ENCODE measurements around the gene CLEC7A. TPM values are rescaled to one million over a fixed set of nuclear protein-coding genes. Genes with fewer than 3 reads are reported as not detected.

CLEC7A gene
- total RNA-seq, 1 donor from 2014 or later, result 1.1 TPM

DNA sequence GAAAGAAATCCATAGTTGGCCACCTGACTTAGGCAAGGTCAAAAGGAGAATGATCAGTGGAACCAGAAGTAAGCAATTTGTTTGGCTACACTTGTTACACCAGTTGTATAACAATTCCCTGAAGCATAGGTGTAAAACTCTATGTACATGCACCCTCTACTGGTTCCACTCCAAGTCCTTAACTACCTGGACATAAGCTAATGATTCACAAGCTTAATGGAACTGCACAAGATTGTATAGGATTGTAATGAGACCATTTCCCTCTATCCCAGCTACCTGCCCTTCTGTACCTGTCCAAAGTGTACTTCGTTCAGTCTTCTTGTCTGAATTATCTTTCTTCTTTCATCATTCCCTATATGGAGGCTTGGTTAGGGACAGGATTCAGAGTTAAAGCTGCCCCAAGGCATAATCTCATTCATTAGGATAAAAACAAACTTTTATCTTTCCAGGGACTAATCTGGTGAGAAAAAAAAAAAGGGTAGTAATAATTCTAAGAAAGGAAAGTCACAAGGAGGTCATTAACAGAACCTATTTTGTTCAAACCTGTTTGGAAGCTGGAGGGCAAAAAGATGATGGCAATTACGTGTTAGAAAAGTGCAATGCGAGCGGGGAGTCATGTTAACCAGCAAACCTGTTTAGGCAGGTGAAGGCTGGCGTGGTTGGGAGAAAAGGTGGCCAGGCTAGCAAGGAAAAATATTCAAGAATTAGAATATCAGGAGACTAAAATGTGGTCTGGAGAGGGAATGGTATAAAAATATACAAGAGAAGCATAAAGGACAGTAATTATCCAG is 46.0 kb upstream of the CLEC7A start:
- peaks cover 8% of the 10 kb centered on the region for H3K4me1 Mint-ChIP-seq (ENCODE audit: low read depth, unreplicated experiment)

DNA sequence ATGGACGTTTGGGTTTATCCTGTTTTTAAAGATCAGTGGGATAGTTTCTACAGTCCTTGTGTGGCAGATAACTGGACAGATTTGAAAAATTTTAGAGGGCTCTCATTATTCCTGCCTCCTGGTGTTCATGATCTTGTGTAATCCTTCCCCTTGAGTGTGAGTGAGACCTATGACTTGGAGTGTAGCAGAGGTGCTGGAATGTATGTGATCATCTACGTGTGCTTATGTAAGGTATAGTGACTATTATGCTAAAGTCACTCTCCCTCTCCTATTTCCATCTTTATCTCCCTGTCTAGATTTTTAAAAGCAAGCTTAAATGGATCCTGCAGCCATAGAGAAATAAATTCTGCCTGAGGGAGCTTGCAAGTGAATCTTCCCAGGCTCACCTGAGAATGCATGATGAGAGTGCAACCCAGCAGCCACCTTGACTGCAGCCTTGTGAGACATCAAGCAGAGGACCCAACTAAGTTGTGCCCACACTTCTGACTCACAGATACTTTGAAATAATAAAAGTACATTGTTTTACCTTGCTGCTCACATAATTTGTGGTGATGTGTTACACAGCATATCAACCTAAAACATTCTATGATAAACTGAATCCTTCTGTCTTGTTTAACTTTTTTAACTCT is 45.1 kb upstream of the CLEC7A start:
- Mint-ChIP-seq H3K9me3 (ENCODE audit: unreplicated experiment) (no peaks in the 10 kb centered on the region), H3K36me3 (ENCODE audit: low read depth, unreplicated experiment) (no peaks in the 10 kb centered on the region), H3K27me3 (ENCODE audit: low read depth, unreplicated experiment) (peaks cover 1% of the 10 kb centered on the region), H3K4me1 (ENCODE audit: low read depth, unreplicated experiment) (peaks cover 8% of the 10 kb centered on the region), H3K27ac (ENCODE audit: unreplicated experiment) (no peak overlapping the region), H3K4me3 (ENCODE audit: unreplicated experiment) (no peak overlapping the region)
- no peaks in the 10 kb centered on the region for H3K9me3 ChIP-seq (ENCODE audit: insufficient read depth, low read depth, low read length)
- H3K27ac ChIP-seq (ENCODE audit: low read depth, low read length), result no peak overlapping the region
- peaks cover 2% of the 10 kb centered on the region for H3K27me3 ChIP-seq (ENCODE audit: insufficient read depth, low read length)
- DNase-seq (ENCODE audit: low read depth) (no peak), FAIRE-seq (no peak)
- H3K4me3 ChIP-seq (ENCODE audit: insufficient read depth, low read depth, low read length), result no peak overlapping the region
- no peak overlapping the region for H2AFZ ChIP-seq (ENCODE audit: low read depth, low read length)
- no peaks in the 10 kb centered on the region for H4K20me1 ChIP-seq (ENCODE audit: insufficient read depth, low read length)
- no peak overlapping the region for H3K4me2 ChIP-seq (ENCODE audit: low read length)
- H3K36me3 ChIP-seq (ENCODE audit: insufficient read depth, low read length), result no peaks in the 10 kb centered on the region
- no peaks in the 10 kb centered on the region for H3K4me1 ChIP-seq (ENCODE audit: insufficient read depth, low read length)
- H3K9ac ChIP-seq (ENCODE audit: low read length), result no peak overlapping the region
- TF ChIP-seq, protein P1, sequence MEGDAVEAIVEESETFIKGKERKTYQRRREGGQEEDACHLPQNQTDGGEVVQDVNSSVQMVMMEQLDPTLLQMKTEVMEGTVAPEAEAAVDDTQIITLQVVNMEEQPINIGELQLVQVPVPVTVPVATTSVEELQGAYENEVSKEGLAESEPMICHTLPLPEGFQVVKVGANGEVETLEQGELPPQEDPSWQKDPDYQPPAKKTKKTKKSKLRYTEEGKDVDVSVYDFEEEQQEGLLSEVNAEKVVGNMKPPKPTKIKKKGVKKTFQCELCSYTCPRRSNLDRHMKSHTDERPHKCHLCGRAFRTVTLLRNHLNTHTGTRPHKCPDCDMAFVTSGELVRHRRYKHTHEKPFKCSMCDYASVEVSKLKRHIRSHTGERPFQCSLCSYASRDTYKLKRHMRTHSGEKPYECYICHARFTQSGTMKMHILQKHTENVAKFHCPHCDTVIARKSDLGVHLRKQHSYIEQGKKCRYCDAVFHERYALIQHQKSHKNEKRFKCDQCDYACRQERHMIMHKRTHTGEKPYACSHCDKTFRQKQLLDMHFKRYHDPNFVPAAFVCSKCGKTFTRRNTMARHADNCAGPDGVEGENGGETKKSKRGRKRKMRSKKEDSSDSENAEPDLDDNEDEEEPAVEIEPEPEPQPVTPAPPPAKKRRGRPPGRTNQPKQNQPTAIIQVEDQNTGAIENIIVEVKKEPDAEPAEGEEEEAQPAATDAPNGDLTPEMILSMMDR (IDR thresholded peaks at IDR 0.05; ENCODE audit: insufficient read depth, low read depth, low read length), result no peak
- no peak for TF ChIP-seq EZH2 (IDR thresholded peaks at IDR 0.05; ENCODE audit: insufficient read depth, low read length)
- H3K79me2 ChIP-seq (ENCODE audit: insufficient read depth, low read length), result no peaks in the 10 kb centered on the region

More for the DNA sequence above, 46.0 kb upstream of the CLEC7A start:
- Mint-ChIP-seq H3K27me3 (ENCODE audit: low read depth, unreplicated experiment) (peaks cover 1% of the 10 kb centered on the region), H3K27ac (ENCODE audit: unreplicated experiment) (no peak overlapping the region), H3K9me3 (ENCODE audit: unreplicated experiment) (no peaks in the 10 kb centered on the region), H3K4me3 (ENCODE audit: unreplicated experiment) (no peak overlapping the region), H3K36me3 (ENCODE audit: low read depth, unreplicated experiment) (no peaks in the 10 kb centered on the region)
- peaks cover 3% of the 10 kb centered on the region for H3K4me1 ChIP-seq (ENCODE audit: insufficient read depth, low read length)
- DNase-seq (ENCODE audit: low read depth) (no peak), FAIRE-seq (no peak)
- TF ChIP-seq, protein P1 (IDR thresholded peaks at IDR 0.05; ENCODE audit: insufficient read depth, low read depth, low read length), result no peak
- no peak for TF ChIP-seq EZH2 (IDR thresholded peaks at IDR 0.05; ENCODE audit: insufficient read depth, low read length)
- H3K27ac ChIP-seq (ENCODE audit: low read depth, low read length), result no peak overlapping the region
- no peaks in the 10 kb centered on the region for H3K9me3 ChIP-seq (ENCODE audit: insufficient read depth, low read depth, low read length)
- H3K36me3 ChIP-seq (ENCODE audit: insufficient read depth, low read length), result no peaks in the 10 kb centered on the region
- no peaks in the 10 kb centered on the region for H3K79me2 ChIP-seq (ENCODE audit: insufficient read depth, low read length)
- H3K27me3 ChIP-seq (ENCODE audit: insufficient read depth, low read length), result peaks cover 2% of the 10 kb centered on the region
- H3K4me2 ChIP-seq (ENCODE audit: low read length), result no peak overlapping the region
- H3K4me3 ChIP-seq (ENCODE audit: insufficient read depth, low read depth, low read length), result no peak overlapping the region
- H4K20me1 ChIP-seq (ENCODE audit: insufficient read depth, low read length), result no peaks in the 10 kb centered on the region
- no peak overlapping the region for H2AFZ ChIP-seq (ENCODE audit: low read depth, low read length)
- no peak overlapping the region for H3K9ac ChIP-seq (ENCODE audit: low read length)

Measured in astrocyte (in vitro differentiated cells and primary cell).